ENCODE measurements around the gene NCOR1. TPM values are rescaled to one million over a fixed set of nuclear protein-coding genes. Genes with fewer than 3 reads are reported as not detected.

The NCOR1 gene
- total RNA-seq, 2 experiments from 2014 or later, result 68.0 to 134 TPM

DNA sequence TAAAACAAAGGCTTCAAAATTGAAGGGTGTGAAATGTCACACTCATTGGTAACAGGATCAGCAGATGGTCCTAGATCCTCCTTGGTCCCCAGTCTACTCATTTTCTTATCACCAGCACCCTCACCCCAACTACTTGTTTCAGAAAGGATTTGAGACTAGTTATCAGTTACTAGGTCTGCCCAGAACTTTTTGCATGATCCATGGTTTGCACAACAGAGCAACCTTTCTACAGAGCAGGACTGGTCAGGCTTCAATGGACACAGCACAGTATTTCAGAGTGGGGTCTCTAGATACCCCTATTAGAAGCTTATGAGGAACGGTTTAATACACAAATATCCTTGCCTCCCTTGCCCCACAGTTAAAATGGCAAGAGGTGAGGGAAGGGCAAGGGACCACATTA, 190.1 kb downstream of the NCOR1 start:
- 0 out of 2 replicates have a peak, but pooled peaks cover 3% of the 10 kb centered on the region for H4K20me1 ChIP-seq (ENCODE audit: insufficient read depth, low read length)
- intact Hi-C loops (cut with micrococcal nuclease; ENCODE audit: unreplicated experiment), result no loop called here
- no TSS peak for BruUV-seq (replicated peaks)
- H3K9me3 ChIP-seq (ENCODE audit: low read length), result no peaks in the 10 kb centered on the region
- CTCF ChIA-PET (ENCODE audit: unreplicated experiment), result no interaction called here
- TF ChIP-seq EZH2phosphoT487 (IDR thresholded peaks at IDR 0.05; ENCODE audit: borderline replicate concordance, low read depth, low read length), result no peak
- TF ChIP-seq, protein P1, sequence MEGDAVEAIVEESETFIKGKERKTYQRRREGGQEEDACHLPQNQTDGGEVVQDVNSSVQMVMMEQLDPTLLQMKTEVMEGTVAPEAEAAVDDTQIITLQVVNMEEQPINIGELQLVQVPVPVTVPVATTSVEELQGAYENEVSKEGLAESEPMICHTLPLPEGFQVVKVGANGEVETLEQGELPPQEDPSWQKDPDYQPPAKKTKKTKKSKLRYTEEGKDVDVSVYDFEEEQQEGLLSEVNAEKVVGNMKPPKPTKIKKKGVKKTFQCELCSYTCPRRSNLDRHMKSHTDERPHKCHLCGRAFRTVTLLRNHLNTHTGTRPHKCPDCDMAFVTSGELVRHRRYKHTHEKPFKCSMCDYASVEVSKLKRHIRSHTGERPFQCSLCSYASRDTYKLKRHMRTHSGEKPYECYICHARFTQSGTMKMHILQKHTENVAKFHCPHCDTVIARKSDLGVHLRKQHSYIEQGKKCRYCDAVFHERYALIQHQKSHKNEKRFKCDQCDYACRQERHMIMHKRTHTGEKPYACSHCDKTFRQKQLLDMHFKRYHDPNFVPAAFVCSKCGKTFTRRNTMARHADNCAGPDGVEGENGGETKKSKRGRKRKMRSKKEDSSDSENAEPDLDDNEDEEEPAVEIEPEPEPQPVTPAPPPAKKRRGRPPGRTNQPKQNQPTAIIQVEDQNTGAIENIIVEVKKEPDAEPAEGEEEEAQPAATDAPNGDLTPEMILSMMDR (conservative IDR thresholded peaks at IDR 0.05; ENCODE audit: low read length), result no peak
- H3K4me3 ChIP-seq (ENCODE audit: low read depth, low read length, poor library complexity, severe bottlenecking), result no peak overlapping the region
- H3K4me2 ChIP-seq (ENCODE audit: low read length), result no peak overlapping the region
- no peak overlapping the region for H3K27ac ChIP-seq (ENCODE audit: low read depth, low read length, poor library complexity, severe bottlenecking)
- peaks cover 10% of the 10 kb centered on the region; the same call in 1 of the 2 replicates for H3K79me2 ChIP-seq (ENCODE audit: insufficient read depth, low read depth, low read length)
- DNase-seq (ENCODE audit: low spot score), result no peak
- no peak overlapping the region for H2AFZ ChIP-seq (ENCODE audit: low read length)
- H3K36me3 ChIP-seq (ENCODE audit: insufficient read depth, low read length), result peaks cover 98% of the 10 kb centered on the region
- no peaks in the 10 kb centered on the region for H3K9me2 ChIP-seq (ENCODE audit: insufficient read depth, low read length)
- POLR2A ChIA-PET, result interaction anchor here (0.6 kb wide), 1 partner anchor 621 kb away, joined by 4 read pairs; no protein-coding TSS in a partner anchor
- no peaks in the 10 kb centered on the region for H3K4me1 ChIP-seq (ENCODE audit: insufficient read depth, low read length, poor library complexity, severe bottlenecking)

DNA sequence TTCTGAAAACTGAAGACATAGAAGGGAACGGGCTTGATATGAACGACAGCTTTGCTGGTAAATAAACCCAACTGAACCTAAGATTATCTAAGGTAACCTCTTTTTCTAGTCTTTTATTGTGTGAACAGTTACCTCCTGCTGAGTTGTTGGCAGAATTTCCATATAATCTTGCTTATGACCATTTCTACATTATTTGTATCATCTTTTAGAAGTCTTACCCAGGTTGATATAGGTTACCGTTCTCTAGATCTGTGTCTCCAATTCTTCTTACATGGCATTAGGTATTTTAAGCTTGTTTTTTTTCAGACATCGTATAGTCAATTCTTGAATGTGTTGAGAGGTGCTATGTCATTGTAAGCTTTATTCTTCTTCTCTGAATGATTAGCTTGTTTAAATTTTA, 191.5 kb downstream of the NCOR1 start:
- Histone ChIP-seq H2AFZ (ENCODE audit: low read length) (no peak overlapping the region), H3K4me3 (ENCODE audit: low read depth, low read length, poor library complexity, severe bottlenecking) (no peak overlapping the region), H4K20me1 (ENCODE audit: insufficient read depth, low read length) (0 out of 2 replicates have a peak, but pooled peaks cover 3% of the 10 kb centered on the region), H3K27ac (ENCODE audit: low read depth, low read length, poor library complexity, severe bottlenecking) (no peak overlapping the region), H3K9me3 (ENCODE audit: low read length) (no peaks in the 10 kb centered on the region), H3K36me3 (ENCODE audit: insufficient read depth, low read length) (peaks cover 98% of the 10 kb centered on the region), H3K79me2 (ENCODE audit: insufficient read depth, low read depth, low read length) (peaks cover 11% of the 10 kb centered on the region; the same call in 1 of the 2 replicates), H3K9me2 (ENCODE audit: insufficient read depth, low read length) (no peaks in the 10 kb centered on the region), H3K4me2 (ENCODE audit: low read length) (no peak overlapping the region), H3K4me1 (ENCODE audit: insufficient read depth, low read length, poor library complexity, severe bottlenecking) (no peaks in the 10 kb centered on the region)
- BruUV-seq (replicated peaks), result no TSS peak
- POLR2A ChIA-PET, result no interaction called here
- DNase-seq (ENCODE audit: low spot score), result no peak
- intact Hi-C loops (cut with micrococcal nuclease; ENCODE audit: unreplicated experiment), result no loop called here
- TF ChIP-seq, protein P1 (conservative IDR thresholded peaks at IDR 0.05; ENCODE audit: low read length), result no peak
- no peak for TF ChIP-seq EZH2phosphoT487 (IDR thresholded peaks at IDR 0.05; ENCODE audit: borderline replicate concordance, low read depth, low read length)
- CTCF ChIA-PET (ENCODE audit: unreplicated experiment), result no interaction called here

DNA sequence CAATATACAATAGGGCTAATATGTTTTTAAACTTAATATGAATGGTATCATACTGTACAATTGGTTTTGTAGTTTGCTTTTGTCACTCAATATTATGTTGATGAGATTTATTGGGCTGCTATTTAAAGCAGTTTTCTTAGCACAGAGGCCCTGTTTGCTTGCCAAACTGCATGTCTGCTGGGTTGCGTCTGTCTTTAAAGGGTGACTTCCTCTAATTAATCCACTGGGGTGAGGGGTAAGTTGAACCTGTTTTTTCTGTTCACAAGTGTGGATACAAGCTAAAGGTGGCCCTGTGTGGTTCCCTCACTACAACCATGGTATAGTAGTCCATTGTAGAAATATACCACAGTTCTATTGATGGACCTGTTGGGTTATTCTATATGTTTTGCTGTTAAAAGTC, 196.0 kb downstream of the NCOR1 start:
- intact Hi-C loops (cut with micrococcal nuclease; ENCODE audit: unreplicated experiment), result no loop called here
- DNase-seq (ENCODE audit: low spot score), result no peak
- ChIA-PET CTCF (ENCODE audit: unreplicated experiment) (no interaction called here), POLR2A (no interaction called here)
- Histone ChIP-seq H3K4me2 (ENCODE audit: low read length) (no peak overlapping the region), H3K9me2 (ENCODE audit: insufficient read depth, low read length) (no peaks in the 10 kb centered on the region), H2AFZ (ENCODE audit: low read length) (no peak overlapping the region), H3K4me1 (ENCODE audit: insufficient read depth, low read length, poor library complexity, severe bottlenecking) (no peaks in the 10 kb centered on the region), H3K36me3 (ENCODE audit: insufficient read depth, low read length) (peaks cover 95% of the 10 kb centered on the region), H4K20me1 (ENCODE audit: insufficient read depth, low read length) (0 out of 2 replicates have a peak, but pooled peaks cover 7% of the 10 kb centered on the region), H3K9me3 (ENCODE audit: low read length) (no peaks in the 10 kb centered on the region), H3K27ac (ENCODE audit: low read depth, low read length, poor library complexity, severe bottlenecking) (no peak overlapping the region), H3K4me3 (ENCODE audit: low read depth, low read length, poor library complexity, severe bottlenecking) (no peak overlapping the region), H3K79me2 (ENCODE audit: insufficient read depth, low read depth, low read length) (peaks cover 22% of the 10 kb centered on the region)
- TF ChIP-seq EZH2phosphoT487 (IDR thresholded peaks at IDR 0.05; ENCODE audit: borderline replicate concordance, low read depth, low read length), result no peak
- BruUV-seq (replicated peaks), result no TSS peak

Data from OCI-LY7 (cell line).